ENCODE measurements around the gene EPHB3. TPM values are rescaled to one million over a fixed set of nuclear protein-coding genes. Genes with fewer than 3 reads are reported as not detected.

Gene EPHB3
- total and polyA plus RNA-seq, 2 donors (not counting 3 experiments of a cell fraction or from before 2014, with no cell fraction given): 0.01 TPM; not detected in 1

GRCh38 chr3:184513276-184514170, 48.1 kb upstream of the EPHB3 start:
- dilution Hi-C loops (cut with MboI; ENCODE audit: extremely low pct_ligation_motif_present, low sequenced_read_pairs): no loop called here
- H3K79me2 ChIP-seq (ENCODE audit: control insufficient read depth, insufficient read depth, low read length): no peaks in the 10 kb centered on the region
- peaks cover 5% of the 10 kb centered on the region for H3K4me1 ChIP-seq (ENCODE audit: control insufficient read depth, extremely low read depth, insufficient read depth, low read length)
- no TSS peak for BruUV-seq (replicated peaks)
- FAIRE-seq (peak; percentile 58), DNase-seq (ENCODE audit: low read depth, low spot score) (peak; percentile 79)
- H3K4me2 ChIP-seq (ENCODE audit: insufficient read depth, low read length): peak overlapping the region; percentile 53
- no peak overlapping the region for H3K9ac ChIP-seq (replicated peaks; ENCODE audit: extremely low read depth, insufficient read depth, low read length)
- no peaks in the 10 kb centered on the region for H3K36me3 ChIP-seq (ENCODE audit: control insufficient read depth in 2 of 2, extremely low read depth in 1 of 2, insufficient read depth in 2 of 2, low read length in 2 of 2)
- no peak for TF ChIP-seq GATA2 (IDR thresholded peaks at IDR 0.05; ENCODE audit: insufficient read depth, insufficient read length, low read depth, low read length)
- TF ChIP-seq CTCF (IDR thresholded peaks at IDR 0.05; ENCODE audit: extremely low read depth in 1 of 2, insufficient read depth in 1 of 2, low read depth in 1 of 2, low read length in 2 of 2): peak; percentile 82 to 89
- TF ChIP-seq MAX (IDR thresholded peaks at IDR 0.05; ENCODE audit: insufficient read depth, insufficient read length): peak; percentile 43
- peak; percentile 79 for TF ChIP-seq EZH2 (IDR thresholded peaks at IDR 0.05; ENCODE audit: borderline replicate concordance, low read depth, low read length, severe bottlenecking)
- intact Hi-C loops (cut with micrococcal nuclease): loop anchor here (1.0 kb wide), 6 partner anchors 12 to 142 kb away; no protein-coding TSS in a partner anchor
- H3K9me3 ChIP-seq (replicated peaks; ENCODE audit: control insufficient read depth, insufficient read depth, low read length): no peaks in the 10 kb centered on the region
- peak overlapping the region; percentile 60 for H2AFZ ChIP-seq (ENCODE audit: low read depth, low read length)
- ChIA-PET POLR2A (interaction anchor here (1.2 kb wide), 1 partner anchor 142 kb away, joined by 4 read pairs; no protein-coding TSS in a partner anchor), CTCF (interaction anchor here (0.6 to 7.4 kb wide), 41 partner anchors 9 to 176 kb away, joined by 3 to 201 read pairs (median 6); partner anchors contain the start of genes EPHB3 and FAM131A)
- H3K27ac ChIP-seq (ENCODE audit: insufficient read depth, low read depth, low read length): no peak overlapping the region
- H3K9me1 ChIP-seq (replicated peaks; ENCODE audit: control insufficient read depth, extremely low read depth, insufficient read depth, low read length): no peaks in the 10 kb centered on the region
- H3K4me3 ChIP-seq (replicated peaks in 1 of 3; ENCODE audit: insufficient read depth in 1 of 3, low read depth in 1 of 3, low read length in 3 of 3): peak overlapping the region in 1 of 3 experiments; percentile 11
- peaks cover 28 to 32% of the 10 kb centered on the region in 2 experiments for H3K27me3 ChIP-seq (ENCODE audit: control insufficient read depth in 2 of 2, insufficient read depth in 2 of 2, low read length in 2 of 2)
- H4K20me1 ChIP-seq (replicated peaks; ENCODE audit: control insufficient read depth, extremely low read depth, insufficient read depth, low read length): no peaks in the 10 kb centered on the region

Measured in endothelial cell of umbilical vein (primary cell).